HCT116 (cell line): ENCODE data around the gene OR8K1. TPM values are rescaled to one million over a fixed set of nuclear protein-coding genes. Genes with fewer than 3 reads are reported as not detected.

Experiments used
- total RNA-seq: library from RNA; stranded (reverse); gene quantifications from one replicate; pipeline ENCODE4 v1.2.1, GENCODE V29; 2021; ENCODE audit not compliant: unreplicated experiment

Gene OR8K1
- total RNA-seq, 1 experiment from 2014 or later, result not detected

Other genes starting within 250 kb of the OR8K1 start
- gene OR8H2, start 242.4 kb upstream of the OR8K1 start, total RNA-seq, result not detected
- not detected for gene OR8H3, start 223.7 kb upstream of the OR8K1 start, total RNA-seq
- not detected for gene OR8J3, start 205.8 kb upstream of the OR8K1 start, total RNA-seq
- gene OR8K5, start 185.7 kb upstream of the OR8K1 start, total RNA-seq, result not detected
- gene OR5J2, start 169.4 kb upstream of the OR8K1 start, total RNA-seq, result not detected
- gene OR5T2, start 111.8 kb upstream of the OR8K1 start, total RNA-seq, result not detected
- not detected for gene OR5T3, start 93.8 kb upstream of the OR8K1 start, total RNA-seq
- gene OR5T1, start 71.9 kb upstream of the OR8K1 start, total RNA-seq, result not detected
- not detected for gene OR8H1, start 53.8 kb upstream of the OR8K1 start, total RNA-seq
- not detected for gene OR8K3, start 30.9 kb upstream of the OR8K1 start, total RNA-seq
- not detected for gene OR8J1, start 8.3 kb downstream of the OR8K1 start, total RNA-seq
- gene OR8U1, start 29.6 kb downstream of the OR8K1 start, total RNA-seq, result not detected
- gene OR5AL1, start 66.7 kb downstream of the OR8K1 start, total RNA-seq, result not detected
- gene OR5M3, start 127.3 kb downstream of the OR8K1 start, total RNA-seq, result not detected
- gene OR5M8, start 145.3 kb downstream of the OR8K1 start, total RNA-seq, result not detected
- gene OR5M11, start 197.2 kb downstream of the OR8K1 start, total RNA-seq, result not detected
- gene OR5M10, start 231.7 kb downstream of the OR8K1 start, total RNA-seq, result not detected